ENCODE data around the gene KDM3A.

The KDM3A gene

GRCh38 chr2:86510436-86510933 is 69.3 kb downstream of the KDM3A start:
- no peak for DNase-seq
- Histone ChIP-seq H3K4me3 (ENCODE audit: low read depth, low read length) (no peak overlapping the region), H3K27me3 (ENCODE audit: insufficient read depth, low read depth, severe bottlenecking) (no peaks in the 10 kb centered on the region), H3K9me3 (ENCODE audit: severe bottlenecking) (no peaks in the 10 kb centered on the region), H3K27ac (no peak overlapping the region), H3K36me3 (peaks cover 17% of the 10 kb centered on the region)
- no peak for TF ChIP-seq CTCF (IDR thresholded peaks at IDR 0.05; ENCODE audit: low read depth, low read length)

- Histone ChIP-seq H3K36me3 (peaks cover 10% of the 10 kb centered on the region), H3K27ac (no peak overlapping the region), H3K27me3 (ENCODE audit: insufficient read depth, low read depth, severe bottlenecking) (no peaks in the 10 kb centered on the region), H3K4me3 (ENCODE audit: low read depth, low read length) (no peak overlapping the region), H3K9me3 (ENCODE audit: severe bottlenecking) (no peaks in the 10 kb centered on the region)
- DNase-seq: no peak
- TF ChIP-seq CTCF (IDR thresholded peaks at IDR 0.05; ENCODE audit: low read depth, low read length): no peak
These were observed 70.9 kb downstream of the KDM3A start for GRCh38 chr2:86512034-86512433.

GRCh38 chr2:86512892-86513291 is 71.7 kb downstream of the KDM3A start:
- no peak for TF ChIP-seq CTCF (IDR thresholded peaks at IDR 0.05; ENCODE audit: low read depth, low read length)
- peaks cover 4% of the 10 kb centered on the region; the same call in 1 of the 2 replicates for H3K36me3 ChIP-seq
- no peak for DNase-seq
- H3K27ac ChIP-seq: no peak overlapping the region
- H3K27me3 ChIP-seq (ENCODE audit: insufficient read depth, low read depth, severe bottlenecking): no peaks in the 10 kb centered on the region
- no peak overlapping the region for H3K4me3 ChIP-seq (ENCODE audit: low read depth, low read length)
- H3K9me3 ChIP-seq (ENCODE audit: severe bottlenecking): no peaks in the 10 kb centered on the region

GRCh38 chr2:86513948-86514660 is 72.9 kb downstream of the KDM3A start:
- H3K27ac ChIP-seq: no peak overlapping the region
- no peak for TF ChIP-seq CTCF (IDR thresholded peaks at IDR 0.05; ENCODE audit: low read depth, low read length)
- no peak for DNase-seq

GRCh38 chr2:86518481-86518880 is 77.3 kb downstream of the KDM3A start:
- TF ChIP-seq CTCF (IDR thresholded peaks at IDR 0.05; ENCODE audit: low read depth, low read length): peak; percentile 69
- Histone ChIP-seq H3K36me3 (no peaks in the 10 kb centered on the region), H3K9me3 (ENCODE audit: severe bottlenecking) (no peaks in the 10 kb centered on the region), H3K27me3 (ENCODE audit: insufficient read depth, low read depth, severe bottlenecking) (no peaks in the 10 kb centered on the region), H3K27ac (no peak overlapping the region), H3K4me3 (ENCODE audit: low read depth, low read length) (no peak overlapping the region)
- DNase-seq: peak; percentile 27

More at GRCh38 chr2:86513948-86514660, 72.9 kb downstream of the KDM3A start:
- Histone ChIP-seq H3K27me3 (ENCODE audit: insufficient read depth, low read depth, severe bottlenecking) (no peaks in the 10 kb centered on the region), H3K36me3 (no peaks in the 10 kb centered on the region), H3K4me3 (ENCODE audit: low read depth, low read length) (no peak overlapping the region), H3K9me3 (ENCODE audit: severe bottlenecking) (no peaks in the 10 kb centered on the region)

GRCh38 chr2:86519349-86519748 is 78.2 kb downstream of the KDM3A start:
- Histone ChIP-seq H3K36me3 (no peaks in the 10 kb centered on the region), H3K4me3 (ENCODE audit: low read depth, low read length) (no peak overlapping the region), H3K9me3 (ENCODE audit: severe bottlenecking) (no peaks in the 10 kb centered on the region), H3K27me3 (ENCODE audit: insufficient read depth, low read depth, severe bottlenecking) (no peaks in the 10 kb centered on the region), H3K27ac (no peak overlapping the region)
- no peak for DNase-seq
- TF ChIP-seq CTCF (IDR thresholded peaks at IDR 0.05; ENCODE audit: low read depth, low read length): no peak

All from WERI-Rb-1 (cell line).